Epidermal melanocyte (primary cell): ENCODE measurements around the gene CCER1.

Experiments
- DNase-seq: peaks from one replicate; pipeline ENCODE4 v3.0.0; 2011; ENCODE audit warnings: low spot score; ENCODE audit not compliant: insufficient read length

The CCER1 gene

GRCh38 chr12:90921536-90921935, 33.4 kb downstream of the CCER1 start:
- no peak for DNase-seq

- no peak for DNase-seq
These were observed 34.8 kb downstream of the CCER1 start for GRCh38 chr12:90920222-90920621.

DNA sequence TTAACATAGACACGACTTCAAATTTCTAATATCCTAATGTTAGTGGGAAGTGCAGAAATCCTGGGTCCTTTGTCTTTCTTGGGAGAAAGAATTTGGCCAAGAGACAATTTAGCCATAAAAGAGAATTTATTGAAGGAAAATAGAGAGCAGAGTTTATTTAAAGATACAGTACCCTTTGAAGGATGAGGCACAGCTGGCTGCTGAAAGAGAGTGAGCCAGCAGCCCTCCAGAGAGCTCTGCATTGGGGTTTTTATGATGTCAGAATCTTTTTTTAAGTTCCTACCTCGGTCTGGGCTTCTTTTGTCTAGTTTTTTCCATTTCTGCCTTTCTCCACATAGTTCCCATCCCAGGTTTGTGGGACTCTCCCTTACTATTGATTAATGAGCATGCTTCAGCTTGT, 37.5 kb downstream of the CCER1 start:
- DNase-seq: no peak

- DNase-seq: no peak
These were observed 38.5 kb downstream of the CCER1 start for GRCh38 chr12:90916516-90916915.

- no peak for DNase-seq
These were observed 39.6 kb downstream of the CCER1 start for GRCh38 chr12:90915353-90915752.

GRCh38 chr12:90910958-90911357, 44.0 kb downstream of the CCER1 start:
- DNase-seq: no peak

DNA sequence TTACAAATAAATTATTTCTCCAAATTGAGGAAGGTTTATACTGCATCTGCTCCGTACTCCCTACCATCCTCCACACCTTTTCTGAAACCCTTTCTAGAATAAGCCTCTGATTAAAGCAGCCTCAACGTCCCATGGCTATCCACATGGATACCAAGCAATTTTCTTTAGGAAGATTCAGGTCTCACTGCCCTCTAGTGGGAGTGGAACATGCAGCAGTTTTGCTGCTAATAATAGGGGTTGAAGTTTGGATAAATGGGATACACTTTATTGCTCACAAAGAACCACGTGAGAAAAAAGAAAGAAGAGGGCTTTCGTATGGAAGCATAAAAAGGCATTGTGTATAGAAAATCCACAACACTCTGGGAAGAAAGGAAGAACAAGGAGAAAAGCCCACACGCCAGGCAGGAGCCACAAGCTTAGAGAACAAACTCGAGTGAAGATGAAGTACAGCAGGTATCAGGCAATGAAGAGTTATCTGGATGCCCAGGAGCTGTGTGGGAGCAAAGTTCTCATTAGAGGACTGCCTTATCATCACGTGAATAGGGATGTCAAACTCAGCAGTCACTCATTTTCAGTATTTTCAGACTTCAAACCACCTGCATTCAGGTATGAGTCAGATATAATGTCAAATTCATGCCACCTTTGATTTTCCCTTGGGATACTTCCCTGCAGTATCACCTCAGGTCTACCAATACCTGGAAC, 45.8 kb downstream of the CCER1 start:
- DNase-seq: peak; percentile 28

DNA sequence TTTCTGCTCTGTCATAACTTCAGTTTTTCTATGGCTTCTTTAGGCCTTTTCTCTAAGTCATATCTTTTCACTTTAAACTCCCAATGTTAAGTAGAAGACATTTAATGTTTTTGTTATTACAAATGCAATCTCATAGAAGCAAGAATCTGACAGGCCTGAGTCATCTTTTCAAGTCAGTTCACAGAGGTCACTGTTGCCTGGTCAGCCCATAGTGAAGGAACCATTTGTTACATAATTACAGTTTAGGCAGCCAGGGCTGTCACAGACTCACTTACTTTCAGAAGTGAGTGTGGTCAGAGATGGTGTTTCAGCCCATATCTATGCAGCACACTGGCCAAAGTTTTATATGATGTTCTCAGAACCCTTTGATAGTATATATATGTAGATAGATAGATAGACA, 46.5 kb downstream of the CCER1 start:
- DNase-seq: no peak

GRCh38 chr12:90905691-90906370, 49.1 kb downstream of the CCER1 start:
- DNase-seq: no peak

GRCh38 chr12:90902596-90902995, 52.4 kb downstream of the CCER1 start:
- no peak for DNase-seq
